Erythroblast (primary cell): Measurements from ENCODE around the gene ARMC10.

ENCODE experiments used
- GATA1 ChIP-seq: IDR thresholded peaks from 2 replicates; pipeline ENCODE4 v1.6.1; 2011; ENCODE audit warnings: low read depth, mild to moderate bottlenecking, control low read depth, low read length, moderate library complexity
- POLR2A ChIP-seq: IDR thresholded peaks from 2 replicates; pipeline ENCODE4 v1.6.1; 2011; ENCODE audit warnings: mild to moderate bottlenecking, low read length

DNA sequence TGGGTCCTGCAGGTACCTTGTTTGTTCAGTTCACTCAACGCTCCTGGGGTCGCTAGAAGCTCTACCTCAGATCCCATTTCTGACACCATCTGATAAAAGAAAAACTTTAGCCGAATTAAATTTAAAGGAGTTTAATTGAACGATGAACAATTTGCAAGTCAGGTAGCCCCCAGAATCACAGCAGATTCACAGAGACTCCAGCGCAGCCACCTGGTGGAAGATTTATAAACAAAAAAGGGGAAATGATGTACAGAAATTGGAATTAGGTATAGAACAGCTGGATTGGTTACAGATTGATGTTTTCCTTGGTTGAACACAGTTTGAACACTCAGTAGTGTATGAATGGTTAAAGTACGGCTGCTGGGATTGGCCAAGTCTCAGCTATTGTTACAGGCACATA, 23.4 kb upstream of the ARMC10 start:
- TF ChIP-seq POLR2A, result no peak
- no peak for TF ChIP-seq GATA1
